Endothelial cell (in vitro differentiated cells): Measurements from ENCODE around the gene KCTD14. TPM values are rescaled to one million over a fixed set of nuclear protein-coding genes. Genes with fewer than 3 reads are reported as not detected.

Experiments used
- DNase-seq: peaks from one replicate; pipeline ENCODE4 v3.0.0; 2021; ENCODE audit warnings: low spot score
- H3K27ac Mint-ChIP-seq: one replicate; pipeline ENCODE4 v1.8.0; 2021; ENCODE audit warnings: mixed read lengths, inconsistent platforms; ENCODE audit not compliant: unreplicated experiment
- H3K27me3 Mint-ChIP-seq: one replicate; pipeline ENCODE4 v1.8.0; 2021; ENCODE audit warnings: mild to moderate bottlenecking, moderate library complexity, mixed read lengths, inconsistent platforms; ENCODE audit not compliant: unreplicated experiment
- H3K36me3 Mint-ChIP-seq: one replicate; pipeline ENCODE4 v1.8.0; 2021; ENCODE audit warnings: mild to moderate bottlenecking, low read depth, mixed read lengths, inconsistent platforms; ENCODE audit not compliant: unreplicated experiment
- H3K4me1 Mint-ChIP-seq: one replicate; pipeline ENCODE4 v1.8.0; 2021; ENCODE audit warnings: mild to moderate bottlenecking, mixed read lengths, inconsistent platforms; ENCODE audit not compliant: unreplicated experiment
- H3K4me3 Mint-ChIP-seq: one replicate; pipeline ENCODE4 v1.8.0; 2021; ENCODE audit warnings: mild to moderate bottlenecking, mixed read lengths, inconsistent platforms; ENCODE audit not compliant: unreplicated experiment
- H3K9me3 Mint-ChIP-seq: one replicate; pipeline ENCODE4 v1.8.0; 2021; ENCODE audit warnings: mixed read lengths, inconsistent platforms; ENCODE audit not compliant: unreplicated experiment
- CTCF ChIP-seq: fragments of 200-600 bp; sonication (generic); IDR thresholded peaks from one replicate; pipeline ENCODE4 v1.5.0; 2021; ENCODE audit warnings: antibody characterized with exemption; ENCODE audit not compliant: unreplicated experiment
- total RNA-seq: library from RNA; stranded (reverse); fragmentation: NEBNext Ultra II Directional; extraction: Animal tissue kit (Norgen Biotek cat#: 25700); gene quantifications from one replicate; pipeline ENCODE4 v1.2.1, GENCODE V29; 2021; ENCODE audit not compliant: unreplicated experiment

The KCTD14 gene
- total RNA-seq, 1 donor from 2014 or later, result 0.97 TPM

GRCh38 chr11:78037825-78038620, 14.9 kb upstream of the KCTD14 start:
- no peaks in the 10 kb centered on the region for H3K36me3 Mint-ChIP-seq
- DNase-seq, result no peak
- peaks cover 7% of the 10 kb centered on the region for H3K27me3 Mint-ChIP-seq
- H3K4me1 Mint-ChIP-seq, result peaks cover 7% of the 10 kb centered on the region
- H3K4me3 Mint-ChIP-seq, result no peak overlapping the region
- no peaks in the 10 kb centered on the region for H3K9me3 Mint-ChIP-seq
- no peak for TF ChIP-seq CTCF
- H3K27ac Mint-ChIP-seq, result no peak overlapping the region

GRCh38 chr11:78037056-78037455, 14.0 kb upstream of the KCTD14 start:
- no peak overlapping the region for H3K27ac Mint-ChIP-seq
- no peak for DNase-seq
- H3K4me1 Mint-ChIP-seq, result peaks cover 7% of the 10 kb centered on the region
- H3K27me3 Mint-ChIP-seq, result peaks cover 7% of the 10 kb centered on the region
- no peaks in the 10 kb centered on the region for H3K9me3 Mint-ChIP-seq
- no peaks in the 10 kb centered on the region for H3K36me3 Mint-ChIP-seq
- TF ChIP-seq CTCF, result no peak
- no peak overlapping the region for H3K4me3 Mint-ChIP-seq

GRCh38 chr11:78036313-78036712, 13.2 kb upstream of the KCTD14 start:
- H3K27me3 Mint-ChIP-seq, result peaks cover 6% of the 10 kb centered on the region
- DNase-seq, result no peak
- peaks cover 7% of the 10 kb centered on the region for H3K4me1 Mint-ChIP-seq
- no peak overlapping the region for H3K4me3 Mint-ChIP-seq
- TF ChIP-seq CTCF, result no peak
- H3K9me3 Mint-ChIP-seq, result no peaks in the 10 kb centered on the region
- no peak overlapping the region for H3K27ac Mint-ChIP-seq
- no peaks in the 10 kb centered on the region for H3K36me3 Mint-ChIP-seq

DNA sequence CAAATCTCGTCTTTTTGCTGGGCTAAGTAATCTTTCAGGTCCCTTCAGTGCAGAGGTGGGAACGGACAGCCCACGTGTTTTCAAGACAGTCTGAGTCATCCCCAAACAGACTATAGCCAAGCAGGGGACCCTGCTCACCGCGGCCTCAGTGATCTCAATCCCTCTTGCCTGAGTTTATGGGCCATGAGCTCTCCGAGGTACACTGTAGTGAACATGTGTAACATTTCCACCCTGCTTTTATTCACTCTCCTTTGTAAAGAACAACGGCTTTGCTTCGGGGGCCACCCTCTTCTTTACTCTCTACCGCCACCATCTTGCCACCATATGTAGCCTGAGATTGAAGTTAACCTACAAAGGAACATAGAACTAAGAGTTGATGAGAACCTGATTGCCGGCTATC, 11.5 kb upstream of the KCTD14 start:
- Mint-ChIP-seq H3K27me3 (peaks cover 4% of the 10 kb centered on the region), H3K27ac (no peak overlapping the region)

More for the DNA sequence above, 11.5 kb upstream of the KCTD14 start:
- TF ChIP-seq CTCF, result no peak
- no peak for DNase-seq
- Mint-ChIP-seq H3K4me3 (no peak overlapping the region), H3K9me3 (no peaks in the 10 kb centered on the region), H3K4me1 (peaks cover 9% of the 10 kb centered on the region), H3K36me3 (no peaks in the 10 kb centered on the region)
